HG03280 (cell line): Measurements from ENCODE around the gene MT1A.
"Not testable (repeated sequence)": the region's sequence is repeated elsewhere in the genome, so short reads cannot be mapped to it uniquely, and the experiment has no call there.

ENCODE experiments used
- ATAC-seq: cut with Tn5 transposase; IDR thresholded peaks from one replicate; pipeline ENCODE4 v1.9.1; 2021; ENCODE audit warnings: mild to moderate bottlenecking, moderate library complexity; ENCODE audit not compliant: unreplicated experiment

The MT1A gene

DNA sequence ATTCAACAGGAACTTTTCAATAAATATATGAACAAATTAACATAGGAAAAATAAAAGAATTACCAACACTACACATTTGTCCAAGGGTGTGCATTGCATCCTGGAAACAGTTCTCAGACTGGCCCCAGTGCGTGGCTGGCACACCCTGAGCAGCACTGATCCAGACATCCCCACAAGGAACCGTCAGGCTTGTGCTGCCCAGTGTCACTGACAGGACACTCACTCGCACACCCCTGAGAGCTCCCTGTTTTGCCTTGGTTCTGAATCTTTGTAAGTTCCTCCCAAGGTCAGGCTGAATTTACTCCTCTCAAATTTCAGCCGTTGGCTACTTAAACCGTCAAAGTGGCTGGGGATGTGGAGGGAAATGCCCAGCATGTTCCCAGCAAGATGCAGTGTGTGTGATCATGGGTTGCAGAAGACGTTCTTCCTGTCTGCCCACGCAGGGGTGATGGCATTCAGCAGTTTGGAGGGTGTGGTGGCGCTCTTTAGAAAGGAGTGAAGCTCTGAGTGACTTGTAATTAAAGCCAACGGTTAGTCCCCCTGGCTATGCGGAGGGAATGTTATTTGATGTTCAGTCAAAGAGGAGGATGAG, 28.4 kb upstream of the MT1A start:
- no peak for ATAC-seq

DNA sequence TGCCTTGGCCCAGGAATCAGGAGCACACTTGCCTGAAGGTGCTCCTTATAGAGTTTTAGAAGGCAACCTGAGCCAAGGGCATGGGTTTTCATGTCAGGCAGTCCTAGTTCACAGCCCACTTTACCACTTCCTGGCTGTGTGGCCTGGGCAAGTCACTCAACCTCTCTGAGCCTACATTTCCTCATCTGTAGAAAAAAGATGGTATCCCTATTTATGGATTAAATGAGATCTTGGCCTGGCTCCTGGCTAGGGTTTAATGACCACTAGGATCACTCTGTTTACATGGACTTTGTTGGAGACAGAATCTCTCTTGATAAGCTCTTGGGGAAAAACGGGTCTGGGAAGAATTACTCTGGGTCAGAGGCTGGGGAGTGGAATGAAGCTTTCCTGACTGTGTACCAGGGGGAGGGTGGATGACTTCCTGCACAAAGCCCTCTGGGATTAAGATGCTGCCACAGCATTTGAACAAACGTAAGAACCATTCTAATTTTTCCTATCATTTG, 27.8 kb upstream of the MT1A start:
- ATAC-seq = no peak

DNA sequence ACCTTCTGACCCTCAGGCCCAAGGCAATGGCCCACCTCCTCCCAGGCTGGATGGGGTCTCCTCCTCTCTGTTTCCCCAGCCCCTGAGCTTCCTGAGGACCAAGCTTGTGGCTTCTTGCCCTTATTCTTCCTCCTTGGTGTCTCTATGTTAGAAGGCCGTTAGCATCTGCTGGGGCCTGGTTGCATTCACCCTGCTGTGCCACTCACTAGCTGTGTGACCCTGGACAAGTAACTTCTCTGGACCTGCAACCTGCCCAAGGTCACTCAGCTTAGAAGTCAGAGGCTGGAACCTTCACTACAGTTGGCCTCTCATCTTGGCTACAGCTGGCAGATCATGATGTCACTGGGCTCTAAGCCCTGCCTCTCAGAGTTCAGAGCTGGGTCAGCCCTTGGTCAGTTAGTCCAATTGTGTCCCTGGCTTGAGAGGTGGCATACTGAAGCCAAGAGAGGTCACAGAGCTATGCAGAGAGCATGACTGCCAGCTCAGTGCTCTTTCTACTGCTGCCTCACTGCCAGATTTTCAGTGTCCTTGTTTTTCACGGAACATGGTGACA, 27.1 kb upstream of the MT1A start:
- ATAC-seq = no peak

DNA sequence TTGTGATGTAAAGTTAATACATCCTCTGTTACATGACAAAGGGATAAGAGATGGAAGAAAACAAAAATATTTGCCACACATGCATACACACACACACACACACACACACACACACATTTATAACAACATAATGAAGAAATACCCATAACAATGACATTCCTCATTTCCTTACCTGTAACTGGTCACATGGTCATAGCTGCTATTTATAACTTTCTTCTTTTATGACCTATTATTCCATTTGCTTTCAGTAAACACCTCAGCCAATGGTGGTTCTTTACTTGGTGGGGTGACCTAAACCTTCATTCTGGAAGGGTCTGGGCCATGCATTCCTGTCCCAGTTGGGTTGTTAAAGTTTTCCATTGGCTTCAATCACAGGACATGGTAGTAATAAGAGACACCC, 24.8 kb upstream of the MT1A start:
- ATAC-seq = no peak

DNA sequence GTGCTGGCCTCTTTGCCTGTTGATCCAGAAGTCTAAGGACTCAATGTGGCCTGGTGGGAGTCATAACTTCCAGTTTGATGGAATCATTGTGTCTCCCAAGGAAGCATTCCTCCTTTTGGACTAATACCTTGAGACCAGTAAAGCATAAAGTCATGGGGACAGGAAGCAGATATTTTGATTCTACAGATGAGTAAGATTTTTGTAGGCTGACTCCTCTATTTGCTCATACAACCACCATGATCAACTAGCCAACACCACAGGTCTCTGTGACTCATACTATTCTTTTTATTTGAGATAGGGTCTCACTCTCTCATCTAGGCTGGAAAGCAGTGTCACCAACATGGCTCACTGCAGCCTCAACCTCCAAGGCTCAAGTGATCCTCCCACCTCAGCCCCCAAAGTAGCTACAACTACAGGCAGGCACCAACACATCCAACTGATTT, 23.9 kb upstream of the MT1A start:
- ATAC-seq = no peak

DNA sequence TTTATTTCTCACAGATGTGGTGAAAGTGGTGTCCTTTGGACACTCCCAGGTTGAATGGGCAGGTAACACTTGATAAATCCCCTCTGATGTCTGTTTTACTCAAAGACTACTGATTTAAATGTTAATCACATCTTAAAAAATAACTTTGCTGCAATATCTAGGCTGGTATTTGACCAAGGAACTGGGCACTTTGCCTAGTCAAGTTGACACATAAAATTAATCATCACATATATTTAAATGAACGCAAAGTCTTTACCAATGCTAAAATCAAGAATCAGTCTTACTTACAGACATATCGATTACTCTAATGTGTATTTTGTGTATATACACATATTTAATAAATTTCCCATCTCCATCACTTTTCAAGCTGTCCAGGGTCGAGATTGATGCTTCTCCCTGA, 23.1 kb upstream of the MT1A start:
- no peak for ATAC-seq

DNA sequence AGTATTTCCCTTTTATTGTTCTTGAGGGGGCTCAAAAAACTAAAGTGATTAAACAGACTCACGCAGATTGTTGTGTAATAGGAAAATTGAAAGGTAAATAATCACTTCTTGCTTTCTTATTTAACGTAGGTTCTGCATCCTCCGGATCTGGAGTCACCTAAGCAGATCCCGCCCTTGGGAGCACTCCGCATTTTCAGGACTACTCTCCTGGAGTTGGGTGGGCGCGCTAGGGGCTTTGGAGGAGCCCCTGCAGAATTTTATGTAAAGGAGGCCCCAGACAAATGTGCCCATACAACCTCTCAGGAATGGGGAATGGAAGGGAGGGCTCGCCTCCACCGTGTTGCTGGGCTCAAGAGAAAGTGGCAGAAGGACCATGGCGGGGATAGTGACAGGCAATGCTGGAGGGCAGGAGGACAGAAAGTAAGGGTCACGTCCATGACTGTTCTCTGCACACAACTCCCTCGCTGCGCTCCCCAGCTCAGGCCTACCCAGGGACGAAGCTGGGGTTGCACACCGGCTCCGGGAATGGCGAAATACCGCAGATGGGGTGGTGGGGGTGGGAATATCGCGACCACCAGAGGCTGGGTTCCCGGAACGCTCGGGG, 21.8 kb upstream of the MT1A start:
- ATAC-seq = no peak

DNA sequence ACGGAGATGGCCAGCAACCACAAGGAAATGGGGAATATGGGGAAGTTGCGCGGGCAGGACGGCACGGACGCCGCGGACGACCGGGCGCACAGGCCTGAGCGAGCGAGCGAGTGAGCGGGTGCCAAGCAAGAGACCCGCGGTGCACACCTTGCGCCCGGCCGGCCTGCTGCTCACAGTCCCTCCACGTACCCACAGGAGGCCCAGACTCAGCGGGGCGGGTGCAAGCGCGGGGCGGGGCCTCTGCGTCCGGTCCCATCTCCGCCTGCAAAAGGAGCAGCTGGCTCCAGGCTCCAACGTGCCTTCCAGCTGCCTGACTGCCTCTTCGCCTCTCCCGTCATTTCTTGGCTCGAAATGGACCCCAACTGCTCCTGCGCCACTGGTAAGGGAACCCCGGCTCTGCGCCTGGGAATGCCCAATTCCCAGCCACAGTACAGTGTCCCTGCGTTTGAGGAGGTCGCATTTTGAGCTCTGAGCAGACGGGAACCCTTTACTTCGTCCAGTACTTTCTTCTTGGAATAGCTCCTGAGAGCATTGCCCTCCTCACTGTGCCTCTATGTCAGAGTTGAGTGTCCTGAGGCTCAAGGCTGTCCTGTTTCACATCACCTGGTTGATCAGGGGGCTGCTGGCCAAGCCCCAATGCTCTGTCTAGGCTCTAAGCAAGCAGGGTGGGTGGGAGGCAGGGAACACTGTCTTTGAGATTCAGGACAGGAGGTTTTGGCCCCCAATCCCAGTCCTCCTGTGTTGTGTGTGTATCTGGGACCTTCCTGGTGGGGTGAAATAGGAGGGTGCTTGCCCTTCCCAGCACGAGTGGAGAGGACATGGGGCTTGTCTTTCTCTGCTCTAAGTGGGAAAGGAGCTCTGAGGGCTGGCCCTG, 21.0 kb upstream of the MT1A start:
- no peak for ATAC-seq

DNA sequence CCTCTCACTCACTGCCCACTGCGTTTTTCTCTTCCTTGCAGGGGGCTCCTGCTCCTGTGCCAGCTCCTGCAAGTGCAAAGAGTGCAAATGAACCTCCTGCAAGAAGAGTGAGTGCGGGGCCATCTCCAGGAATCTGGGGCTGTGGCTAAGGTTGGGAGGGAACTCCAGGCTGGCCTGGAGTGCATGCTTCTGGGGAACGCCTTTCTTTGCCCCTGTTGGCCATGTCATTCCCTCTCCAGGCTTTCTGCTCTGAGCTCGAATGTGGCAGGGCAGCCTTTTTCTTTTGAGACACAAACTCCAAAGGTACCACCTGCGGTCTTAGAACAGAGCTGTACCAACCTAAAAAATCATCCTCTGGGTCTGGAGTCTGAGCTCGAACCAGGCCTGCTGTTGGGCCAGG, 20.3 kb upstream of the MT1A start:
- no peak for ATAC-seq

DNA sequence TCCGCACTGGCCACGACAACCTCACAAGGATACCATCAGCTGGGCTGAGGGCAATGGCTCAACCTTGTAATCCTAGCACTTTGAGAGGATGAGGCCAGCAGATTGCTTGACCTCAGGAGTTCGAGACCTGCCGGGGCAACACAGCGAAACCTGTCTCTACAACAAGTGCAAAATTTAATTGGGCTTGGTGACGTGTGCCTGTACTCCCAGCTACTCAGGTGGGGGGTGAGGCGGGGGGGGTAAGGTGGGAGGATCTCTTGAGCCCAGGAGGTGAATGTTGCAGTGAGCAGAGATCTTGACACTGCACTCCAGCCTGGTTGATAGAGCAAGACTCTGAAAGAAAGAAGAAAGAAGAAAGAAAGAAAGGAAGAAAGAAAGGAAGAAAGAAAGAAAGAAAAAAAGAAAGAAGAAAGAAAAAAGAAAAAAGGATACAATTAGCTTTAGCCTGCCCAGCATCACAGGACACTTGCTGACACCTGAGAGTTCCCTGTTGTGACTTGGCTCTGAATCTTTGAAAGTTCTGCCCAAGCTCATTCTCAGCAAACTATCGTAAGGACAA, 18.0 kb upstream of the MT1A start:
- no peak for ATAC-seq

DNA sequence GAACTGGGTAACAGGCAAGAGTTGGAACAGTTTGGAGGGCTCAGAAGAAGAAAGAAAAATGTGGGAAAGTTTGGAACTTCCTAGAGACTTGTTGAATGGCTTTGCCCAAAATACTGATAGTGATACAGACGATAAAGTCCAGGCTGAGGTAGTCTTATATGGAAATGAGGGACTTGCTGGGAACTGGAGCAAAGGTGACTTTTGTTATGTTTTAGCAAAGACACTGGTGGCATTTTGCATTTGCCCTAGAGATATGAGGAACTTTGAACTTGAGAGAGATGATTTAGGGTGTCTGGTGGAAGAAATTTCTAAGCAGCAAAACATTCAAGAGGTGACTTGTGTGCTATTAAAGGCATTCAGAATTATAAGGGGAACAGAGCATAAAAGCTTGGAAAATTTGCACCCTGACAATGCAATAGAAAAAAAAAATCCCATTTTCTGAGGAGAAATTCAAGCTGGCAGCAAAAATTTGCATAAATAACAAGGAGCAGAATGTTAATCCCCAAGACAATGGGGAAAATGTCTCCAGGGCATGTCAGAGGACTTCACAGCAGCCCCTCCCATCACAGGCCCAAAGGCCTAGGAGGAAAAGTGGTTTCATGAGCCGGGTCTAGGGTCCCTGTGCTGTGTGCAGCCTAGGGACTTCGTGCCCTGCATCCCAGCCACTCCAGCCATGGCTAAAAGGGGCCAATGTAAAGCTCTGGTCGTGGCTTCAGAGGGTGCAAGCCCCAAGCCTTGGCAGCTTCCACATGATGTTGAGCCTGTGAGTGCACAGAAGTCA, 16.6 kb upstream of the MT1A start:
- not testable (repeated sequence) for ATAC-seq

DNA sequence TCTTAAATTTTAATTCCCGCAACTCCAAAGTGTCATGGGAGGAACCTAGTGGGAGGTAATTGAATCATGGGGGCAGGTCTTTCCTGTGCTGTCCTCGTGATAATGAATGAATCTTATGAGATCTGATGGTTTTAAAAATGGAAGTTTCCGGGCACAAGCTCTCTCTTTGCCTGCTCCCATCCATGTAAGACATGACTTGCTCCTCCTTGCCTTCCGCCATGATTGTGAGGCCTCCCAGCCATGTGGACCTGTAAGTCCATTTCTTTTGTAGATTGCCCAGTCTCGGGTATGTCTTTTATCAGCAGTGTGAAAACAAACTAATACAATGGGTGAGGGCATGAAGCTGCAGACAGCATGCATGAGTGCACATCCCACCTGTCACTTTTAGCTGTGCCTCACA, 15.3 kb upstream of the MT1A start:
- not testable (repeated sequence) for ATAC-seq

DNA sequence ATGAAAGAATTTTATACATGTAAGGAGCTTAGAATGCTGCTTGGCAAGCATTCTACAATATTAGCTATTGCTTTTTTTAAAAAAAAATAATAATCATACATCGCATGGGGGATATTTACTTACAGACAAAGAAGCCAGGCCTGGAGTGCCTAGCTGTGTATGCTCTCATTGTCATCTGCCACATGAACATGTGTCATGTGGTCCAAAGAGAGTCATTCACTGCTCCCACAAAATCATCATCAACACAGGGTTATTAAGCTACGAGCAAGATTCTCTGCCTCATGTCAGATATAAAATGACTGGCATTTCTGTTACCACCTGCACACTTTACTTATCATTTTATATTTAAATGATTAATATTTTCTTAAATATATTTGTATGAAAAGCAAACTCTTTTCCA, 14.8 kb upstream of the MT1A start:
- ATAC-seq = no peak

DNA sequence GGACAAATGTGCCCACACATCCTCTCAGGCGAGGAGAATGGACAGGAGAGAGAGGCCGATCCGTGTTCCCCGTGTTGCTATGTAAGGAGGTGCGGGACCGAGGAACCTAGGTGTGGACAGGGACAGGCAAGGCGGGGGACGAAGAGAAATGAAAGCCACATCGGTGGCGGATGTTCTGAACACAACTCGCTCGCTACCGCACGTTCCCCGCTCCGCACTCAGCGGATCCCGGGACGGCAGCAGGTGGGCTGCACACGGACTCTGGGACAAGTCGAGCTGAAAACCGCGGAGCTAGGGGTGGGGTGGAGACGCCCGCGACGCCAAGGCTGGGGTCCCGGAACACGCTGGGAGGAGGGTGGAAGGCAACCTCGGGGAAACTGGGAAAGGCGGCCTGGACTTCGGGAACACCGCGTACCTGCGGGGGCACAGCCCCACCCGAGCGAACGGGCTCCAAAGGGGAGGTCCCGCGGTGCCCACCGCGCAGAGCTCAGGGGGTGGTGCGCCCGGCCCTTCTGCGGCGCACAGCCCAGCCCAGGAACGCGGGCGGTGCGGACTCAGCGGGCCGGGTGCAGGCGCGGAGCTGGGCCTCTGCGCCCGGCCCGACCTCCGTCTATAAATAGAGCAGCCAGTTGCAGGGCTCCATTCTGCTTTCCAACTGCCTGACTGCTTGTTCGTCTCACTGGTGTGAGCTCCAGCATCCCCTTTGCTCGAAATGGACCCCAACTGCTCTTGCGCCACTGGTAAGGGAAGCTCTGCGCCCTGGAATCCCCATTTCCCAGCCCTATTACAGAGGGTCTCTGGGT, 13.1 kb upstream of the MT1A start, which contains the start of gene MT1E:
TSS of gene MT1E (plus strand) at position 642 of the 803 bp plus-strand sequence. CDS start at position 713, 71 bp downstream.
- ATAC-seq = no peak

DNA sequence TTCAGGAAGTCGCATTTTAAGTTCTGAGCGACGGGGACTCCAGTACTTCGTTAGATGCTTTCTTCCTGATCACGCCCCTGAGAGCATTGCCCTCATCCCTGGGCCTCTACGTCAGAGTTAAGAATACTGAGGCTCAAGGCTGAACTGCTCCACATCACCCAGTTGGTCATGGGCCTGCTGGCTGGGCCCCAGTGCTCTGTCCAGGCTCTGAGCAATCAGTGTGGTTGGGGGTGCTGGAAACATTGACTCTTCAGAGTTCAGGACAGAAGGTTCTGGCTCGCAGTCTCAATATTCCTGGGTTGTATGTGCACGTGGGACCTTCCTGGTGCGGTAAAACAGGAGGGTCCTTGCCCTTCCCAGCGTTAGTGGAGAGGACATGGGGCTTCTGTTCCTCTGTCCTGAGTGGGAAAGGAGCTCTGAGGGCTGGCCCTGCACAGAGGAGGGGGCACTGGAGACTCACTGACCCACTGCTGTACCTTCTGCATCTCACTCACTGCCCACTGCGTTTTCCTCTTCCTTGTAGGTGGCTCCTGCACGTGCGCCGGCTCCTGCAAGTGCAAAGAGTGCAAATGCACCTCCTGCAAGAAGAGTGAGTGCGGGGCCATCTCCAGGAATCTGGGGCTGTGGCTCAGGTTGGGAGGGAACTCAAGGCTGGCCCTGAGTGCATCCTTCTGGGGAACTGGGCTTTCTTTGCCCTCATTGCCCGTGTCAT, 12.4 kb upstream of the MT1A start:
- ATAC-seq = no peak

DNA sequence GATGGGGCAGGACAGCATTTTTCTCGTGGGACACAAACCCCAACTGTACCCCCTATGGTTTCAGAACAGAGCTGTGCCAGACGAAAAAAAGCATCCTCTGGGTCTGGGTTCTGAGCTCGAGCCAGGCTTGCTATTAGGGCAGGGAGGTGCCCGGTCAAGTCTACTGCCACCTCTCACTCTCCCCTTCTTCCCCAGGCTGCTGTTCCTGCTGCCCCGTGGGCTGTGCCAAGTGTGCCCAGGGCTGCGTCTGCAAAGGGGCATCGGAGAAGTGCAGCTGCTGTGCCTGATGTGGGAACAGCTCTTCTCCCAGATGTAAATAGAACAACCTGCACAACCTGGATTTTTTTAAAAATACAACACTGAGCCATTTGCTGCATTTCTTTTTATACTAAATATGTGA, 11.8 kb upstream of the MT1A start:
- no peak for ATAC-seq

DNA sequence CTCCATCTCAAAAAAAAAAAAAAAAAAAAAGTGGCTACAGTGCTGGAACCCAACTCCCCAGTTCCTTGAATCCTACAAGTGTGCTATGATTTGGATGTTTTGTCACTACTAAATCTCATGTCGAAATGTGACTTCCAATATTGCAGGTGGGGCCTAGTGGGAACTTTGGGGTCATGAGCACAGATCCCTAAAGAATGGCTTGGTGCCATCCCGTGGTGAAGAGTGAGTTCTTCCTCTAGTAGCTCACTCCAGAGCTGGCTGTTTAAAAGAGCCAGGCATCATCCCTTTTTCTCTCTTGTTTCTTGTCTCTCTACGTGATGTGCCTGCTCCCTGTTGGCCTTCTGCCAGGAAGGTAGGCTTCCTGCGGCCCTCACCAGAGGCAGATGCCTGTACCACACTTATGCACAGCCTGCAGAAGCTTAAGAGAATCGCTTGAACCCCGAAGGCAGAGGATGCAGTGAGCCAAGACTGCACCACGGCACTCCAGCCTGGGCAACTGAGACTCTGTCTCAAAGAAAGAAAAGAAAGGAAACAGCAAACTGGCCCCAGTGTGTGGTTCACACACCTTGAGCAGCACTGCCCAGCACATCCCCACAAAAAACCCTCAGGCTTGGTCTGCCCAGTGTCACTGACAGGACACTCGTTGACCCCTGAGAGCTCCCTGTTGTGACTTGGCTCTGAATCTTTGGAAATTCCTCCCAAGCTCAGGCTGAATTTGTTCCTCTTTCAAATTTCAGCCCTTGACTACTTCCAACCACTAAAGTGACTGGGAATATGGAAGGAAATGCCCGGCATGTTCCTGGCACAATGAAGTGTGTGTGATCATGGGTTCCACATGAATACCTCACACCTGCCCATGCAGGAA, 9.7 kb upstream of the MT1A start:
- no peak for ATAC-seq

DNA sequence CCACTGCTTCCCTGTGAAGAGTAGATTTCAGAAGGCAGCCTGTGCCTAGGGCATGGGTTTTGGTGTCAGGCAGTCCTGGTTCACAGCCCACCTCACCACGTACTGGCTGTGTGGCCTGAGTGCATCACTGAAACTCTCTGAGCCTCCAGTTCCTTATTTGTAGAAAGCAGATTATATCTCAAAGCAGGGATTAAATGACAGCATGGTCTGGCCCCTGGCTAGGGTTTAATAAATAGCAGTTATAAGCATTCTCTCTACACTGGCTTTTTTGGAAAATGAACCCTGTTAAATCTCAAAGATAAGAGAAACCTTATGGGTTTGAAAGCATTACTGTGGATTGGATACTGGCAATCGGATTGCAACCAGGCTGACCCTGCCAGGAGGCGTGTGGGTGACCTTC, 8.9 kb upstream of the MT1A start:
- ATAC-seq = no peak
